ENCODE measurements around the gene PTPRT. TPM values are rescaled to one million over a fixed set of nuclear protein-coding genes. Genes with fewer than 3 reads are reported as not detected.

Gene PTPRT
- total RNA-seq, 4 donors from 2014 or later: under 0.01 to 0.64 (median 0.40) TPM

- 54 to 60% methylated on average over 7 to 10 of the region's 10 CpGs for WGBS, 2 donors (ENCODE audit: low coverage in 1 of 2)
- Histone ChIP-seq H3K27me3 (no peaks in the 10 kb centered on the region), H3K36me3 (no peaks in the 10 kb centered on the region), H3K9me3 (no peaks in the 10 kb centered on the region), H3K4me1 (no peaks in the 10 kb centered on the region), H3K4me3 (no peak overlapping the region), H3K27ac (no peak overlapping the region)
- intact Hi-C loops (cut with DNase I; ENCODE audit: low total_unique reads): no loop called here
- in situ Hi-C loops (cut with MboI; ENCODE audit: low pct_ligation_motif_present in 1 of 4, low pct_unique_long_range_greater_than_20kb in 1 of 4, low sequenced_read_pairs in 3 of 4): no loop called here
- no peak for DNase-seq
- no peak for TF ChIP-seq EP300 (IDR thresholded peaks at IDR 0.05; ENCODE audit: low read depth)
- TF ChIP-seq POLR2AphosphoS5 (IDR thresholded peaks at IDR 0.05): no peak
- no peak for TF ChIP-seq POLR2A (IDR thresholded peaks at IDR 0.05)
- TF ChIP-seq, protein P1, sequence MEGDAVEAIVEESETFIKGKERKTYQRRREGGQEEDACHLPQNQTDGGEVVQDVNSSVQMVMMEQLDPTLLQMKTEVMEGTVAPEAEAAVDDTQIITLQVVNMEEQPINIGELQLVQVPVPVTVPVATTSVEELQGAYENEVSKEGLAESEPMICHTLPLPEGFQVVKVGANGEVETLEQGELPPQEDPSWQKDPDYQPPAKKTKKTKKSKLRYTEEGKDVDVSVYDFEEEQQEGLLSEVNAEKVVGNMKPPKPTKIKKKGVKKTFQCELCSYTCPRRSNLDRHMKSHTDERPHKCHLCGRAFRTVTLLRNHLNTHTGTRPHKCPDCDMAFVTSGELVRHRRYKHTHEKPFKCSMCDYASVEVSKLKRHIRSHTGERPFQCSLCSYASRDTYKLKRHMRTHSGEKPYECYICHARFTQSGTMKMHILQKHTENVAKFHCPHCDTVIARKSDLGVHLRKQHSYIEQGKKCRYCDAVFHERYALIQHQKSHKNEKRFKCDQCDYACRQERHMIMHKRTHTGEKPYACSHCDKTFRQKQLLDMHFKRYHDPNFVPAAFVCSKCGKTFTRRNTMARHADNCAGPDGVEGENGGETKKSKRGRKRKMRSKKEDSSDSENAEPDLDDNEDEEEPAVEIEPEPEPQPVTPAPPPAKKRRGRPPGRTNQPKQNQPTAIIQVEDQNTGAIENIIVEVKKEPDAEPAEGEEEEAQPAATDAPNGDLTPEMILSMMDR (IDR thresholded peaks at IDR 0.05): no peak
Observed at GRCh38 chr20:42276718-42277602, 912.7 kb downstream of the PTPRT start.

DNA sequence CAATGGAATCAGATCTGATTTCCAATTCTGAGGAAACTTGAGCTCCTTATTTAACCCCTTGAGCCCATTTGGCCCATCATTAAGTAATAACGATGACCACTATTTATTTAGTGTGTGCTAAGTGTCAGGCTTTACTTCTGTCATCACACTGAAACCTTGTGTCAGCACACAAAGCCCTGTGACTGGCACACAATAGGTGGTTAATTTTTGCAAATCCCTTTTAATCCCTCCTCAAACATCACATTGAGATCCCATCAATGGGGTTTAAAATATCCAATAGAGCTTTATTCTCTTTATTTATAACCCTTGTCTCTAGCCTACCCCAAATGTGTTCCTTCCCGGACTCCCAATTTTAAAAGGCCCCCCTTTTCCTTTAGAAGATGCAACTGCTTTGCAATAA lies 914.7 kb downstream of the PTPRT start:
- Histone ChIP-seq H3K36me3 (no peaks in the 10 kb centered on the region), H3K4me1 (no peaks in the 10 kb centered on the region), H3K9me3 (no peaks in the 10 kb centered on the region), H3K4me3 (no peak overlapping the region), H3K27me3 (no peaks in the 10 kb centered on the region), H3K27ac (no peak overlapping the region)
- in situ Hi-C loops (cut with MboI; ENCODE audit: low pct_ligation_motif_present in 1 of 4, low pct_unique_long_range_greater_than_20kb in 1 of 4, low sequenced_read_pairs in 3 of 4) (no loop called here), intact Hi-C loops (cut with DNase I; ENCODE audit: low total_unique reads) (no loop called here)
- TF ChIP-seq POLR2AphosphoS5 (IDR thresholded peaks at IDR 0.05) (no peak), EP300 (IDR thresholded peaks at IDR 0.05; ENCODE audit: low read depth) (no peak), POLR2A (IDR thresholded peaks at IDR 0.05) (no peak)
- TF ChIP-seq, protein P1 (IDR thresholded peaks at IDR 0.05): no peak
- no peak for DNase-seq
- 48 to 55% methylated on average over 2 of the region's 2 CpGs for WGBS, 2 donors (ENCODE audit: low coverage in 1 of 2)

DNA sequence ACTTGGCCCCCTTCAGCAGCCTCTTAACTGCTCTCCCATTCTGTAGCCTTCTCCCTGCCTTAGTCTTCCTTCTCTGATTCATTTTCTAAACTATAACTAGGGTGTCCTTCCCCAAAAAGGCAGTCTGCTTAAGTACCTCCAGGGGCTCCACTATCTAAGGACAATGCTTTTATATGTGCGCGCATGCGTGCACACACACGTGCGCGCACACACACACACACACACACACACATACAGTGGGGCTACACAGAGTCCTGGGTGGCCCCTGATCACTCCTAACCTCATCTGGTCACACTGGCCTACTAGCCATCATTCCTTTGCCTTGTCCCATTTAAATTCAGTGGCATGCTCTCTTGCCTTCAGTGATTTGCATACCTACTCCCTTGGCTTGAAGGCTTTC lies 917.2 kb downstream of the PTPRT start:
- no peak overlapping the region for H3K4me3 ChIP-seq
- TF ChIP-seq POLR2A (IDR thresholded peaks at IDR 0.05) (no peak), EP300 (IDR thresholded peaks at IDR 0.05; ENCODE audit: low read depth) (no peak), POLR2AphosphoS5 (IDR thresholded peaks at IDR 0.05) (no peak)
- TF ChIP-seq, protein P1 (IDR thresholded peaks at IDR 0.05): no peak
- H3K36me3 ChIP-seq: no peaks in the 10 kb centered on the region
- H3K9me3 ChIP-seq: no peaks in the 10 kb centered on the region
- no peak overlapping the region for H3K27ac ChIP-seq
- no peak for DNase-seq
- no peaks in the 10 kb centered on the region for H3K4me1 ChIP-seq
- H3K27me3 ChIP-seq: no peaks in the 10 kb centered on the region
- intact Hi-C loops (cut with DNase I; ENCODE audit: low total_unique reads): no loop called here
- in situ Hi-C loops (cut with MboI; ENCODE audit: low pct_ligation_motif_present in 1 of 4, low pct_unique_long_range_greater_than_20kb in 1 of 4, low sequenced_read_pairs in 3 of 4): no loop called here
- WGBS, 2 donors (ENCODE audit: low coverage in 1 of 2): 94% methylated on average over 6 of the region's 6 CpGs; no CpG with 5 or more reads in 1 of the 2 donors

- in situ Hi-C loops (cut with MboI; ENCODE audit: low pct_ligation_motif_present in 1 of 4, low pct_unique_long_range_greater_than_20kb in 1 of 4, low sequenced_read_pairs in 3 of 4): no loop called here
- DNase-seq: no peak
- TF ChIP-seq POLR2AphosphoS5 (IDR thresholded peaks at IDR 0.05): no peak
- no peak for TF ChIP-seq POLR2A (IDR thresholded peaks at IDR 0.05)
- no peak for TF ChIP-seq EP300 (IDR thresholded peaks at IDR 0.05; ENCODE audit: low read depth)
- TF ChIP-seq, protein P1 (IDR thresholded peaks at IDR 0.05): no peak
- Histone ChIP-seq H3K36me3 (no peaks in the 10 kb centered on the region), H3K4me1 (no peaks in the 10 kb centered on the region), H3K27ac (no peak overlapping the region), H3K9me3 (no peaks in the 10 kb centered on the region), H3K4me3 (no peak overlapping the region), H3K27me3 (no peaks in the 10 kb centered on the region)
- 33 to 53% methylated on average over 1 to 2 of the region's 2 CpGs for WGBS, 2 donors (ENCODE audit: low coverage in 1 of 2)
- intact Hi-C loops (cut with DNase I; ENCODE audit: low total_unique reads): no loop called here
Observed at GRCh38 chr20:42270539-42270938, 919.2 kb downstream of the PTPRT start.

All from transverse colon (tissue), 4 donors.